K562 (cell line): ENCODE measurements around the gene PROK1. TPM values are rescaled to one million over a fixed set of nuclear protein-coding genes. Genes with fewer than 3 reads are reported as not detected.

Experiments
- FOXK2 ChIP-seq, 2 experiments: fragments of 450-650 bp; IDR thresholded peaks in 1 of 2; conservative IDR thresholded peaks in 1 of 2; 2 replicates each; pipeline ENCODE4 v1.6.1; 2016; ENCODE audit warnings: low read depth in 2 of 2, mild to moderate bottlenecking in 1 of 2
- GATA2 ChIP-seq: sonication (generic); formaldehyde crosslinking; IDR thresholded peaks from 2 replicates; pipeline ENCODE4 v1.4.0; 2020; ENCODE audit warnings: mild to moderate bottlenecking, missing genetic modification reagents
- MCM3 ChIP-seq: fragments of 450-650 bp; IDR thresholded peaks from 2 replicates; pipeline ENCODE4 v1.6.1; 2016
- PHB ChIP-seq: fragments of 250-450 bp; sonication (Bioruptor Pico); IDR thresholded peaks from 2 replicates; pipeline ENCODE4 v1.5.0; 2021
- PURB ChIP-seq: sonication (generic); formaldehyde crosslinking; IDR thresholded peaks from 2 replicates; pipeline ENCODE4 v1.9.0; 2021; ENCODE audit warnings: low read depth, mild to moderate bottlenecking, missing genetic modification reagents
- RFX1 ChIP-seq: fragments of 450-650 bp; IDR thresholded peaks from 2 replicates; pipeline ENCODE4 v1.6.1; 2016; ENCODE audit warnings: mild to moderate bottlenecking, moderate library complexity
- SIN3A ChIP-seq, 2 experiments: fragments of 150-350 bp in 1 of 2; IDR thresholded peaks; 2 replicates each; pipeline ENCODE4 v1.6.1; 2011 to 2016; ENCODE audit warnings: borderline replicate concordance in 2 of 2, low read depth in 2 of 2, low read length in 2 of 2, mild to moderate bottlenecking in 2 of 2, moderate library complexity in 2 of 2; ENCODE audit not compliant: control insufficient read depth in 1 of 2
- TCFL5 ChIP-seq: fragments of 250-450 bp; sonication (Bioruptor Pico); conservative IDR thresholded peaks from 2 replicates; pipeline ENCODE4 v1.6.1; 2021; ENCODE audit warnings: mild to moderate bottlenecking, moderate library complexity, matching md5 sums
- YY1 ChIP-seq, 3 experiments: IDR thresholded peaks; 2 replicates each; pipeline ENCODE4 v1.6.1; 2011; ENCODE audit warnings: low read length in 2 of 3, mild to moderate bottlenecking in 2 of 3, moderate library complexity in 2 of 3, borderline replicate concordance in 1 of 3, control low read depth in 1 of 3, low read depth in 1 of 3; ENCODE audit not compliant: insufficient read depth in 3 of 3, insufficient replicate concordance in 2 of 3, control insufficient read depth in 1 of 3, insufficient read length in 1 of 3; ENCODE audit errors: extremely low read depth in 1 of 3
- ZNF133 ChIP-seq: fragments of 250-450 bp; sonication (Bioruptor Pico); IDR thresholded peaks from 2 replicates; pipeline ENCODE4 v1.4.0; 2020; ENCODE audit warnings: mild to moderate bottlenecking
- ZNF143 ChIP-seq: sonication (generic); formaldehyde crosslinking; IDR thresholded peaks from 2 replicates; pipeline ENCODE4 v1.9.0; 2022; ENCODE audit warnings: mild to moderate bottlenecking, missing genetic modification reagents
- ZNF347 ChIP-seq: fragments of 450-650 bp; formaldehyde crosslinking; IDR thresholded peaks from 2 replicates; pipeline ENCODE4 v1.4.0; 2020; ENCODE audit warnings: low read depth, mild to moderate bottlenecking, moderate library complexity
- polyA plus RNA-seq, 8 experiments: library from polyadenylated mRNA; depleted of rRNA in 4 of 8; stranded (reverse) in 5 of 8; unstranded in 3 of 8; fragments of >200 nt; fragmentation: Nextera tagmentation in 2 of 8; fragmentation: Illumina TruSeq in 1 of 8; extraction: Ambion mirVana in 2 of 8; extraction: Trizol in 1 of 8; gene quantifications; 2 replicates each; pipeline versions ENCODE4 v1.2.1 to v1.2.3, GENCODE V29; 2011 to 2014; ENCODE audit warnings: inconsistent platforms in 1 of 8, missing spikeins in 1 of 8
- total RNA-seq, 7 experiments: library from RNA; depleted of rRNA in 6 of 7; stranded (reverse); fragments of >200 nt in 6 of 7; fragmentation: Illumina TruSeq in 2 of 7; extraction: Trizol in 2 of 7; gene quantifications; 2 replicates each; pipeline versions ENCODE4 v1.2.1 to v1.2.3, GENCODE V29; 2011 to 2021; ENCODE audit warnings: low replicate concordance in 1 of 7
- TF ChIP-seq, protein P1 (sequence below): sonication (generic); formaldehyde crosslinking; IDR thresholded peaks from 2 replicates; pipeline ENCODE4 v1.9.0; 2022; ENCODE audit warnings: mild to moderate bottlenecking, missing genetic modification reagents
- TF ChIP-seq, protein P2 (sequence below): sonication (generic); formaldehyde crosslinking; IDR thresholded peaks from 2 replicates; pipeline ENCODE4 v1.8.0; 2022; ENCODE audit warnings: missing genetic modification reagents, mild to moderate bottlenecking, borderline replicate concordance
- TF ChIP-seq, protein P3 (sequence below), 2 experiments: fragments of 450-650 bp in 1 of 2; IDR thresholded peaks; 2 replicates each; pipeline ENCODE4 v1.6.1; 2011 to 2017; ENCODE audit warnings: low read depth in 2 of 2, antibody characterized with exemption in 1 of 2, borderline replicate concordance in 1 of 2, low read length in 1 of 2, mild to moderate bottlenecking in 1 of 2, mixed read lengths in 1 of 2; ENCODE audit not compliant: control insufficient read depth in 1 of 2
- TF ChIP-seq, protein P4 (sequence below), 2 experiments: fragments of 250-450 bp in 1 of 2; fragments of 450-650 bp in 1 of 2; sonication (Bioruptor Pico) in 1 of 2; IDR thresholded peaks; 2 replicates each; pipeline versions ENCODE4 v1.6.1 to v1.8.0; 2016 to 2021; ENCODE audit warnings: mild to moderate bottlenecking in 2 of 2, moderate library complexity in 2 of 2, missing compliant biosample characterization in 1 of 2, missing genetic modification characterization in 1 of 2
- TF ChIP-seq, protein P5 (sequence below): fragments of 250-450 bp; sonication (Bioruptor Pico); IDR thresholded peaks from 2 replicates; pipeline ENCODE4 v1.5.0; 2020; ENCODE audit warnings: mild to moderate bottlenecking

The PROK1 gene
- total and polyA plus RNA-seq, 9 of the 15 experiments (the other 6 are each of a cell fraction or from before 2014, with no cell fraction given) = 0.15 TPM; not detected in 8

DNA sequence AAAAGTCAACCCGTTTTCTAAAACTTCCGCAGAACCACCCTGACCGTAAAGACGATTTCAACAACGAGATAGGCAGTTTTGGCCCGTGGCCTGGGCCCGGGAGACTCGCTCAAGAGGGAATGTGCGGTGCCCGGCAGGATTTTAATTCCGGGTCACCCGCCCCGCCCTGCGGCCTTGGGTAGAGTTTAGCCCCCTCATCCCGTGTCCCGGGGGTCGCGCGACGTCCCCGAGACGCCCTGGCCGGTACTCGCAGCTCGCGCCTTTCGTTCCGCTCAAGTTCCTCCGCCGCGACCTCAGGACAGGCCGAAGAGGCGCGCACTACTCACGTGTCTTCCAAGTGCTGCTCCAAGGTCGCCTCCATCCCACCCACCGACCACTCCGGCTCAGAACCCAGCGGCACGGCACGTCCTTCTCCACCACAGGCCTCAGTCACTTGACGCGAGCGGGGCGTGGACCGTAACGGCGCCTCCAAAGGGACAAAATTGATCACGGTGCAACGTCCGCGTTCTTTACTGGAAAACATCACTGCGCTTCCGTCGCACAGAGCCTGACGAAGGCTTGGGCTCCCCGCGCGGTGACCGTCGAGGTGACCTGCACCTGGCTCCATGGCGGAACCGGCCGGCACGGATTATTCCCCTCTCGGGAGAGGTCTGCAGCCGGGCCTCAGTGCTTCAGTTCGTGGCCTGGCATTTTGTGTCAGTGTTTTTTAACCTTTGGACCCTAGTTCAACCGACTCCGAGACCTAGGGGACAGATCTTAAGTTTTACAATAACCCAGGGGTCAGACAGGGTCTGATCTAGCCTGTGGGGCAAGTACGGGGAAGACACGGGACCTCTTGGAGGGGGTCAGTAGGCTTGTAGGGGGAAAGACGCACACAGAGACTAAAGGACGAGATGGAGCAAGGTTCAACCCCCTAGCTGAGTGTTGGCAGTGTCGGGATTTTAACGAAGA lies 43.4 kb upstream of the PROK1 start, which contains the start of gene LAMTOR5 (continued):
- TF ChIP-seq, protein P1, sequence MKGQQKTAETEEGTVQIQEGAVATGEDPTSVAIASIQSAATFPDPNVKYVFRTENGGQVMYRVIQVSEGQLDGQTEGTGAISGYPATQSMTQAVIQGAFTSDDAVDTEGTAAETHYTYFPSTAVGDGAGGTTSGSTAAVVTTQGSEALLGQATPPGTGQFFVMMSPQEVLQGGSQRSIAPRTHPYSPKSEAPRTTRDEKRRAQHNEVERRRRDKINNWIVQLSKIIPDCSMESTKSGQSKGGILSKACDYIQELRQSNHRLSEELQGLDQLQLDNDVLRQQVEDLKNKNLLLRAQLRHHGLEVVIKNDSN (CRISPR knock-in tag) = peak; percentile 84
- TF ChIP-seq ZNF143 (CRISPR knock-in tag) (peak; percentile 64), ZNF133 (CRISPR knock-in tag) (0 out of 2 replicates have a peak, but pooled peaks have one; percentile 44), RFX1 (no peak), GATA2 (CRISPR knock-in tag) (no peak), ZNF347 (CRISPR knock-in tag) (no peak), PURB (CRISPR knock-in tag) (no peak), MCM3 (no peak), SIN3A (IDR thresholded peaks at IDR 0.05; ENCODE audit: borderline replicate concordance in 2 of 2, control insufficient read depth in 1 of 2, low read depth in 2 of 2, low read length in 2 of 2) (peak in 1 of 2 experiments; percentile 97; a peak in 3 of 4 replicates), FOXK2 (conservative IDR thresholded peaks at IDR 0.05 in 1 of 2, IDR thresholded peaks at IDR 0.05 in 1 of 2; ENCODE audit: low read depth in 2 of 2) (peak; percentile 95 to 98), TCFL5 (no peak), PHB (no peak), YY1 (IDR thresholded peaks at IDR 0.05; ENCODE audit: borderline replicate concordance in 1 of 3, control insufficient read depth in 1 of 3, extremely low read depth in 1 of 3, insufficient read depth in 3 of 3, insufficient read length in 1 of 3, insufficient replicate concordance in 2 of 3, low read depth in 1 of 3, low read length in 2 of 3) (peak; percentile 69 to 96 (median 87))
- TF ChIP-seq, protein P2, sequence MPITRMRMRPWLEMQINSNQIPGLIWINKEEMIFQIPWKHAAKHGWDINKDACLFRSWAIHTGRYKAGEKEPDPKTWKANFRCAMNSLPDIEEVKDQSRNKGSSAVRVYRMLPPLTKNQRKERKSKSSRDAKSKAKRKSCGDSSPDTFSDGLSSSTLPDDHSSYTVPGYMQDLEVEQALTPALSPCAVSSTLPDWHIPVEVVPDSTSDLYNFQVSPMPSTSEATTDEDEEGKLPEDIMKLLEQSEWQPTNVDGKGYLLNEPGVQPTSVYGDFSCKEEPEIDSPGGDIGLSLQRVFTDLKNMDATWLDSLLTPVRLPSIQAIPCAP (CRISPR knock-in tag) = no peak
- TF ChIP-seq, protein P3, sequence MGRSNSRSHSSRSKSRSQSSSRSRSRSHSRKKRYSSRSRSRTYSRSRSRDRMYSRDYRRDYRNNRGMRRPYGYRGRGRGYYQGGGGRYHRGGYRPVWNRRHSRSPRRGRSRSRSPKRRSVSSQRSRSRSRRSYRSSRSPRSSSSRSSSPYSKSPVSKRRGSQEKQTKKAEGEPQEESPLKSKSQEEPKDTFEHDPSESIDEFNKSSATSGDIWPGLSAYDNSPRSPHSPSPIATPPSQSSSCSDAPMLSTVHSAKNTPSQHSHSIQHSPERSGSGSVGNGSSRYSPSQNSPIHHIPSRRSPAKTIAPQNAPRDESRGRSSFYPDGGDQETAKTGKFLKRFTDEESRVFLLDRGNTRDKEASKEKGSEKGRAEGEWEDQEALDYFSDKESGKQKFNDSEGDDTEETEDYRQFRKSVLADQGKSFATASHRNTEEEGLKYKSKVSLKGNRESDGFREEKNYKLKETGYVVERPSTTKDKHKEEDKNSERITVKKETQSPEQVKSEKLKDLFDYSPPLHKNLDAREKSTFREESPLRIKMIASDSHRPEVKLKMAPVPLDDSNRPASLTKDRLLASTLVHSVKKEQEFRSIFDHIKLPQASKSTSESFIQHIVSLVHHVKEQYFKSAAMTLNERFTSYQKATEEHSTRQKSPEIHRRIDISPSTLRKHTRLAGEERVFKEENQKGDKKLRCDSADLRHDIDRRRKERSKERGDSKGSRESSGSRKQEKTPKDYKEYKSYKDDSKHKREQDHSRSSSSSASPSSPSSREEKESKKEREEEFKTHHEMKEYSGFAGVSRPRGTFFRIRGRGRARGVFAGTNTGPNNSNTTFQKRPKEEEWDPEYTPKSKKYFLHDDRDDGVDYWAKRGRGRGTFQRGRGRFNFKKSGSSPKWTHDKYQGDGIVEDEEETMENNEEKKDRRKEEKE (IDR thresholded peaks at IDR 0.05; ENCODE audit: borderline replicate concordance in 1 of 2, control insufficient read depth in 1 of 2, low read depth in 2 of 2, low read length in 1 of 2) = peak in 1 of 2 experiments; percentile 58; a peak in 1 of 4 replicates
- TF ChIP-seq, protein P4, sequence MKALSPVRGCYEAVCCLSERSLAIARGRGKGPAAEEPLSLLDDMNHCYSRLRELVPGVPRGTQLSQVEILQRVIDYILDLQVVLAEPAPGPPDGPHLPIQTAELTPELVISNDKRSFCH (CRISPR knock-in tag; IDR thresholded peaks at IDR 0.05) = no peak
- TF ChIP-seq, protein P4 (tag; IDR thresholded peaks at IDR 0.05) = peak; percentile 80; the same call in 1 of the 2 replicates
- TF ChIP-seq, protein P5, sequence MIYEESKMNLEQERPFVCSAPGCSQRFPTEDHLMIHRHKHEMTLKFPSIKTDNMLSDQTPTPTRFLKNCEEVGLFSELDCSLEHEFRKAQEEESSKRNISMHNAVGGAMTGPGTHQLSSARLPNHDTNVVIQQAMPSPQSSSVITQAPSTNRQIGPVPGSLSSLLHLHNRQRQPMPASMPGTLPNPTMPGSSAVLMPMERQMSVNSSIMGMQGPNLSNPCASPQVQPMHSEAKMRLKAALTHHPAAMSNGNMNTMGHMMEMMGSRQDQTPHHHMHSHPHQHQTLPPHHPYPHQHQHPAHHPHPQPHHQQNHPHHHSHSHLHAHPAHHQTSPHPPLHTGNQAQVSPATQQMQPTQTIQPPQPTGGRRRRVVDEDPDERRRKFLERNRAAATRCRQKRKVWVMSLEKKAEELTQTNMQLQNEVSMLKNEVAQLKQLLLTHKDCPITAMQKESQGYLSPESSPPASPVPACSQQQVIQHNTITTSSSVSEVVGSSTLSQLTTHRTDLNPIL (CRISPR knock-in tag) = no peak
